NCI-H82 (cell line): ENCODE data around the gene ZMYND11.
"Not testable (repeated sequence)": the region's sequence is repeated elsewhere in the genome, so short reads cannot be mapped to it uniquely, and the experiment has no call there.

Experiments
- DNase-seq: peaks from one replicate; lab custom pipeline; 2025; lab: John Stamatoyannopoulos, UW

The ZMYND11 gene

DNA sequence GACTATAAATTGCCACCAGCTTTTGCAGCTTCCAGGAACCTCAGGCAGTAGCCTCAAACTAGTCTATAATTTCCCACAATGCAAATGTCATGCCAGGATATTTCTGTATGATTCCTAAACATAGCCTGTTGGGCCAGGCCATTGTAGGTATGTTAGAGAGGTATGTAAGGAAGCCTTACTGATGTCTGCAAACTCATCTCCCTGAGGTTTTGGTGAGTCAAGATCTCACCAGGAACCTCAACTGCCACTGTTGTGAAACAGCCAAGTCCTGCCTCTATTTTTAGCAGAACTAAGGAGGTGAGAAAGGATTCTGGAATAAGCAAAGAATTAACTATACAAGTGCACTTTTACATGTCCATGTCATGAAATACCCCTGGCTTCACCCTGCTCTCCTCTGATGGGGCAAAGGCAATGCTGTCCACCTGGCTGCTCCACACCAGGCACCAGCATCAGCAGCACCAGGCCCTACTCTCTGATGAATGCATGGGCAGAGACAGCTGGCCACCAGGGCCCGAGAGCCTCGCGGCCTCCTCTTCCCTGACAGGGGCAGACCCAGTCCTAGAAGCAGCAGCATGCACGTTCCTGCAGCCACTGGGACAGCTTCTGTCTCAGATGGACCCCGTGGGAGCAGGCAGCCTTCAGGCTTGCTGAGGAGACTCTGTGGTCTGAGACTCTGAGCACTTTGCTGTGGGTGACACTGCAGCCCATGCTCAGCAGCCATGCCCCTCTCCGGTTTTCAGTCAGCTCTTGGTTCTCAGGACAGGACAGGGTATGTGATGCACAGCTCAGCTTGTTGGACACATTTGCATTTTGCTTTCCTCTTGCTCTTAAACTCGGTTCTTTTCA is 147.3 kb downstream of the ZMYND11 start:
- DNase-seq: no peak

DNA sequence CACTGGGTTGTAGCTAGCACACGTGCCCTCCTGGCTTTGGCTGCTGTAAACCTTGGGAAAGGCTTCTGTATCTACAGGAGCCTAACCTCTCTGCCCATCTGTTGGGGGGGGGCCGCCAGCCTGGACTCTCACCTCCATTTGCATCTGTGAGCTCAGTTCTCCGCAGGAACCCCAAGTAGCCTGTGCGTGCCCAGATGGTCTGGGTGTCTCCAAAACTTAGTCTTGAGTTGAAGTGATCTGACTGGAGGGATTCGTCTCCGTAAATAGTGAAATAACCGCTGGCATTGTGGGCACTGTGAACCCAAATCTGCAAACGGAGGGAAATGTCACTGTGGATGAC is 147.9 kb downstream of the ZMYND11 start:
- no peak for DNase-seq

GRCh38 chr10:283916-284356 is 148.7 kb downstream of the ZMYND11 start:
- DNase-seq: no peak

- no peak for DNase-seq
Observed at GRCh38 chr10:285216-285615, 150.0 kb downstream of the ZMYND11 start.

GRCh38 chr10:287026-287709 is 151.9 kb downstream of the ZMYND11 start:
- DNase-seq: no peak

- DNase-seq: no peak
Observed at GRCh38 chr10:287814-288213, 152.6 kb downstream of the ZMYND11 start.

DNA sequence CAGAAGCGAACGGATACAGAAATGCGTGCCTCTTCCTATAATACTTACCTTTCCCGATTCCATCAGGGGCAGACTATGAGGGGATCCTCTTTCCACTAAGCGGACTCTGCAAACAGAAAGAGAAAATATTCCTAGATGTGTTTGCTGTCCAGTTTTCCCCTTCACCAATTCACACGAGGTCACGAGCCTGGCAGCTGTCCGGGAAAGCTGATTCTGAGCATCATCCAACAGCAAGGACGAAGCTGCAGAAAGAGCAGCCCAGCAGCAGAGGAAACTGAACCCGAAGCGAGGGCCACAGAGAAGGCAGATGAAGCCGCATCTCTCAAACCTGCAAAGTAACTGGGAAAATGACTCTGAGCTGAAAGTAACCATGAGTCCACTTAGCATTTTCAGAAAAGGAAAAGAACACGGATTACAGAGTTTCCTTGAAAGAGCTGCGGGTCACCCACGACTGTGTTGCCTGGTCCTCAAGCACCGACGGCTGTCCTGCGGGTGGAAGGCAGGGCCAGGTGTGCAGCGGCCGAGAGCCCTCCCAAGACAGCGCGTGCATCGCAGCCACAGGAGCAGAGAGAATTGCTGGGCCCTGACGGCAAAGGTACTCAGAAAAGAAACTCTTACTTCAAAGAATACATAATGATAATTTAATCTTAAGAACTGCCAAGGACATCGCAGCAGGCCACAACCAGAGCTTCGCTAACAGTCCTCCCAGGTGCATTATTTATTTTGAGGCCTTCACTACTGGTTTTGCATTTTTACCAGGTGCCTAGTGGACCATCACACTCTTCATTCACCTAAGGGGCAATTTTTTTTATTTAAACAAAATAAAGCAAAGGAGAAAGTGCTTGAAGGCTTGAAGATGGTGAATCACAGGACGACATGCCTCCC is 153.3 kb downstream of the ZMYND11 start:
- DNase-seq: no peak

GRCh38 chr10:289581-289980 is 154.3 kb downstream of the ZMYND11 start:
- DNase-seq: no peak

DNA sequence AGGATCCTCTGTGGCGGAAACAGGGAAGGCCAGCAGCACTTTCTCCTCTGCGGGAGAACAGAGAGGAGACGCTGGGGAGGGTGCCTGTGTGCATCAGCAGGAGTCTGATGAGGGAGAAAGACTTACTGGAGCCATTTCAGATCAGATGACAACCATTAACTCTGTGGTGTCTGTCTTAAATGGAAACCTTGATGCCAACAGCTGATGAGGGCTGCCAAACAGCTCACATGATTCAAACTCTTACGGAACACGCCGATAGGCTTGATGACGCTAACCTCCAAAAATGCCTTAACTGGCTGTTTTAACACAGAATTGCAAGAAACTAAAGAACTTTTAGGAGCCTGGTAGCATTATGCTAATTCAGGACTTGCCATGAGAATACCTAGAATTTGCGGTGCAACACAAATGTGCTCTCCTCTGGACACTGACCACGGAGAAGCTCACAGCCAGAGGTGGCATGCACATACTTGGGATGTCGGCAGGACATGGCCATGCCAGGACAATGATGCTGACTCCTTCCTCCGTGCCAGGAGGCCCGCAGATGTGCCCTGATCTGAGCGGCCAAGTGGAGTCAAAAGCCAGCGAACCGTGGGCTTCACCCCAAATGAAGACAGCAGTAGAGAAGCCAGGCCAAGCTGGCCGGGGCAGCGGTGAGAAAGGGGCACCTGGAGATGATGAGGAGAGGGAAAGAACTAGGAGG is 154.9 kb downstream of the ZMYND11 start:
- DNase-seq: no peak

DNA sequence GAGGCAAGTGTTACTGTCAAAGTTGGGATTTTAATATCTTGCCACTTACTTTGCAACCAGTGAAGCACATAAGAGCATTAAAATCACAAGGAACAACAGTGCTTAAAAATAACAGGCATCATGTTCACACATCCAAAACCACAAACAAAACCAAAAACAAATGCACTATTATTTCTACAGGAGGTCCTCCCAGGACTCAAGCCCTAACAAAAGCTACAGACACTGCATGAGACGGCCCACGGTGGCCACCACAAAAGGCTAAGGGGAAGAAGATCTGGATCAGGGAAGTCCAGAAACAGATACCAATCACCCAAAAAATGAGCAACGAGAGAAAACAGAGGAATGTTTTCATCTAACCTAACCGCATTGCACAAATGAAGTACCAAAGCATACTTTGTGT is 158.4 kb downstream of the ZMYND11 start:
- DNase-seq: no peak

- no peak for DNase-seq
Observed at GRCh38 chr10:297567-297966, 162.3 kb downstream of the ZMYND11 start.

DNA sequence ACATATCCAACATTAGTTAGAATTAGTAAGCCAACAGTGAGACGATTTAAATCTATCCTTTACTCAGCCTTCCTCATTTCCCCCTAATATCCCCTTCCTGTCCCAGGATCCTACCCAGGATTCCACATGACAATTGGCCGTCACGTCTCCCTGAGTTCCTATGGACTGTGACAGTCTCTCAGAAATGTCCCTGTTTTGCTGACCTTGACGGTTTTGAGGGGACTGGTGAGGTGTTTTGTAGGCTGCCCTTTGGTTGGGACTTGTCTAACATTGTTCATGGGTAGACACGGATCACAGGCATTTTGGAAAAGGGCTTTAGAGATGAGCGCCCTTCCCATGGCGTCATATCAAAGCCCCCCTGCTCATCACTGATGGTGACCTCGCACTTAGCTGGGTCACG is 162.8 kb downstream of the ZMYND11 start:
- no peak for DNase-seq

DNA sequence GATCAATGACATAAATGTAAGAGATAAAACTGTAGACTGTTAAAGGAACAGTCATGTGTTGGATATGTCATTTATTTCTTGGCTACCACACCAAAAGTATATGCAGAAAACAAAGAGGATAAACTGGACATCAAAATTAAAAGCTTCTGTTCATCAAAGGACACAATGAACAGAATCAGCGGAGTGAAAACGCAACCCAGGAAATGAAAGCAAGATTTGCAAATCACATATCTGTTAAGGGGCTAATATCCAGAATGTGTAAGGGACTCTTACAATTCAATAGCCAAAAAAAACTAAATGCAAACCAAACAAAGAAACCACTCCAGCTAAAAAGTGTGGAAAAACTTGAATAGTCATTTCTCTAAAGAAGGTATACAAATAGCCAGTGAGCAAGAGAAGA is 164.3 kb downstream of the ZMYND11 start:
- DNase-seq: no peak

- no peak for DNase-seq
Observed at GRCh38 chr10:299969-300368, 164.7 kb downstream of the ZMYND11 start.

GRCh38 chr10:300580-300979 is 165.3 kb downstream of the ZMYND11 start:
- not testable (repeated sequence) for DNase-seq

- no peak for DNase-seq
Observed at GRCh38 chr10:301536-301935, 166.3 kb downstream of the ZMYND11 start.
